GM18951 (cell line): ENCODE data around the gene ZNF217.

Experiments
- POLR2A ChIP-seq: IDR thresholded peaks from 4 replicates; pipeline ENCODE4 v1.6.1; 2011; ENCODE audit warnings: mild to moderate bottlenecking; ENCODE audit not compliant: insufficient read length, insufficient read depth; ENCODE audit errors: extremely low read depth
- in situ Hi-C: fragments of 300-500 bp; cut with MboI; formaldehyde crosslinking; loops from one replicate; pipeline ENCODE4 v1.12.0; 2022; ENCODE audit warnings: low sequenced_read_pairs, mixed read lengths, inconsistent platforms; ENCODE audit not compliant: unreplicated experiment

The ZNF217 gene

GRCh38 chr20:53578492-53579222 is 15.0 kb downstream of the ZNF217 start:
- TF ChIP-seq POLR2A, result no peak
- in situ Hi-C loops, result loop anchor here (5.0 to 10.0 kb wide), 2 partner anchors 364 to 486 kb away; no protein-coding TSS in a partner anchor

- in situ Hi-C loops, result loop anchor here (5.0 to 10.0 kb wide), 2 partner anchors 366 to 488 kb away; no protein-coding TSS in a partner anchor
These were observed 16.9 kb downstream of the ZNF217 start for GRCh38 chr20:53576586-53577318.

GRCh38 chr20:53576195-53576580 is 17.5 kb downstream of the ZNF217 start:
- in situ Hi-C loops, result loop anchor here (5.0 to 10.0 kb wide), 2 partner anchors 366 to 489 kb away; no protein-coding TSS in a partner anchor
- TF ChIP-seq POLR2A, result no peak

More at GRCh38 chr20:53576586-53577318, 16.9 kb downstream of the ZNF217 start:
- TF ChIP-seq POLR2A, result no peak

- in situ Hi-C loops, result loop anchor here (5.0 to 10.0 kb wide), 2 partner anchors 367 to 489 kb away; no protein-coding TSS in a partner anchor
- TF ChIP-seq POLR2A, result peak; percentile 9
These were observed 18.0 kb downstream of the ZNF217 start for GRCh38 chr20:53575481-53576194.

- in situ Hi-C loops, result loop anchor here (5.0 to 25.0 kb wide), 3 partner anchors 367 to 612 kb away; no protein-coding TSS in a partner anchor
- no peak for TF ChIP-seq POLR2A
These were observed 18.8 kb downstream of the ZNF217 start for GRCh38 chr20:53574819-53575218.

- in situ Hi-C loops, result loop anchor here (10.0 to 25.0 kb wide), 2 partner anchors 490 to 613 kb away; no protein-coding TSS in a partner anchor
- TF ChIP-seq POLR2A, result no peak
These were observed 19.3 kb downstream of the ZNF217 start for GRCh38 chr20:53574259-53574789.

GRCh38 chr20:53571555-53572286 is 21.9 kb downstream of the ZNF217 start:
- TF ChIP-seq POLR2A, result no peak
- in situ Hi-C loops, result loop anchor here (10.0 to 25.0 kb wide), 2 partner anchors 493 to 616 kb away; no protein-coding TSS in a partner anchor

GRCh38 chr20:53570446-53571276 is 23.0 kb downstream of the ZNF217 start:
- in situ Hi-C loops, result loop anchor here (10.0 to 25.0 kb wide), 2 partner anchors 494 to 617 kb away; no protein-coding TSS in a partner anchor
- no peak for TF ChIP-seq POLR2A

GRCh38 chr20:53569606-53570307 is 23.9 kb downstream of the ZNF217 start:
- in situ Hi-C loops, result loop anchor here (10.0 to 25.0 kb wide), 2 partner anchors 495 to 618 kb away; no protein-coding TSS in a partner anchor
- no peak for TF ChIP-seq POLR2A

GRCh38 chr20:53569005-53569404 is 24.6 kb downstream of the ZNF217 start:
- TF ChIP-seq POLR2A, result no peak
- in situ Hi-C loops, result loop anchor here (25.0 kb wide), 1 partner anchor 618 kb away; no protein-coding TSS in a partner anchor

GRCh38 chr20:53568351-53568750 is 25.3 kb downstream of the ZNF217 start:
- in situ Hi-C loops, result loop anchor here (25.0 kb wide), 1 partner anchor 619 kb away; no protein-coding TSS in a partner anchor
- no peak for TF ChIP-seq POLR2A
